Hepatocyte (in vitro differentiated cells): ENCODE data around the gene IDH1. TPM values are rescaled to one million over a fixed set of nuclear protein-coding genes. Genes with fewer than 3 reads are reported as not detected.
A peak's percentile ranks its signal among the peaks of the same experiment; 100 is the strongest.

Experiments
- DNase-seq: peaks from one replicate; pipeline ENCODE4 v3.0.0-alpha.2; 2016; ENCODE audit warnings: low spot score
- H2AFZ ChIP-seq: fragments of 200-600 bp; sonication (generic); 2 replicates; pipeline ENCODE4 v1.6.0; 2016; ENCODE audit warnings: antibody characterized with exemption, mild to moderate bottlenecking
- H3K27ac ChIP-seq: fragments of 200-600 bp; sonication (generic); 2 replicates; pipeline ENCODE4 v1.5.1; 2016; ENCODE audit warnings: mild to moderate bottlenecking
- H3K27me3 ChIP-seq: fragments of 200-600 bp; sonication (generic); 2 replicates; pipeline ENCODE4 v1.6.1; 2016
- H3K36me3 ChIP-seq: fragments of 200-600 bp; sonication (generic); replicated peaks from 2 replicates; pipeline ENCODE4 v1.5.1; 2016; ENCODE audit warnings: low read depth; ENCODE audit not compliant: insufficient read depth
- H3K4me1 ChIP-seq: fragments of 200-600 bp; sonication (generic); 2 replicates; pipeline ENCODE4 v1.5.1; 2016; ENCODE audit warnings: mild to moderate bottlenecking, moderate library complexity; ENCODE audit not compliant: insufficient read depth
- H3K4me2 ChIP-seq: fragments of 200-600 bp; sonication (generic); 2 replicates; pipeline ENCODE4 v1.6.0; 2016
- H3K4me3 ChIP-seq: fragments of 200-600 bp; sonication (generic); 2 replicates; pipeline ENCODE4 v1.5.1; 2016; ENCODE audit warnings: mild to moderate bottlenecking
- H3K79me2 ChIP-seq: fragments of 200-600 bp; sonication (generic); 2 replicates; pipeline ENCODE4 v1.6.0; 2017; ENCODE audit warnings: mild to moderate bottlenecking
- H3K9me2 ChIP-seq: fragments of 200-600 bp; sonication (generic); replicated peaks from 2 replicates; pipeline ENCODE4 v1.6.0; 2017; ENCODE audit warnings: mild to moderate bottlenecking; ENCODE audit not compliant: insufficient read depth
- H3K9me3 ChIP-seq: fragments of 200-600 bp; sonication (generic); 2 replicates; pipeline ENCODE4 v1.5.1; 2016; ENCODE audit warnings: low read depth, mild to moderate bottlenecking
- H4K20me1 ChIP-seq: fragments of 200-600 bp; sonication (generic); 2 replicates; pipeline ENCODE4 v1.6.0; 2016; ENCODE audit warnings: mild to moderate bottlenecking; ENCODE audit not compliant: insufficient read depth, poor library complexity, severe bottlenecking
- EZH2 ChIP-seq: fragments of 200-600 bp; sonication (generic); IDR thresholded peaks from 2 replicates; pipeline ENCODE4 v1.6.1; 2016; ENCODE audit warnings: antibody characterized with exemption, mild to moderate bottlenecking, borderline replicate concordance
- EZH2phosphoT487 ChIP-seq: fragments of 200-600 bp; sonication (generic); IDR thresholded peaks from one replicate; pipeline ENCODE4 v1.6.1; 2018; ENCODE audit warnings: antibody characterized with exemption, mild to moderate bottlenecking, low read depth, moderate library complexity; ENCODE audit not compliant: unreplicated experiment, severe bottlenecking
- whole genome bisulfite sequencing: methylation state at CpG from one replicate; pipeline ENCODE4 v1.1.6; 2016; ENCODE audit warnings: low lambda C conversion rate; ENCODE audit errors: missing lambda C conversion rate; 5-methylcytosine and 5-hydroxymethylcytosine counted together
- polyA plus RNA-seq: library from polyadenylated mRNA; unstranded; fragments of >200 nt; fragmentation: Nextera tagmentation; extraction: Ambion mirVana; gene quantifications from 2 replicates; pipeline ENCODE4 v1.2.1, GENCODE V29; 2016
- total RNA-seq: library from RNA; depleted of rRNA; stranded (reverse); fragments of >200 nt; gene quantifications from 2 replicates; pipeline ENCODE4 v1.2.3, GENCODE V29; 2014
- TF ChIP-seq, protein P1 (sequence below): fragments of 200-600 bp; sonication (generic); IDR thresholded peaks from 2 replicates; pipeline ENCODE4 v1.5.1; 2016; ENCODE audit warnings: antibody characterized with exemption, mild to moderate bottlenecking; ENCODE audit not compliant: poor library complexity

Gene IDH1
- total and polyA plus RNA-seq, 2 experiments from 2014 or later, result 263 to 411 TPM

DNA sequence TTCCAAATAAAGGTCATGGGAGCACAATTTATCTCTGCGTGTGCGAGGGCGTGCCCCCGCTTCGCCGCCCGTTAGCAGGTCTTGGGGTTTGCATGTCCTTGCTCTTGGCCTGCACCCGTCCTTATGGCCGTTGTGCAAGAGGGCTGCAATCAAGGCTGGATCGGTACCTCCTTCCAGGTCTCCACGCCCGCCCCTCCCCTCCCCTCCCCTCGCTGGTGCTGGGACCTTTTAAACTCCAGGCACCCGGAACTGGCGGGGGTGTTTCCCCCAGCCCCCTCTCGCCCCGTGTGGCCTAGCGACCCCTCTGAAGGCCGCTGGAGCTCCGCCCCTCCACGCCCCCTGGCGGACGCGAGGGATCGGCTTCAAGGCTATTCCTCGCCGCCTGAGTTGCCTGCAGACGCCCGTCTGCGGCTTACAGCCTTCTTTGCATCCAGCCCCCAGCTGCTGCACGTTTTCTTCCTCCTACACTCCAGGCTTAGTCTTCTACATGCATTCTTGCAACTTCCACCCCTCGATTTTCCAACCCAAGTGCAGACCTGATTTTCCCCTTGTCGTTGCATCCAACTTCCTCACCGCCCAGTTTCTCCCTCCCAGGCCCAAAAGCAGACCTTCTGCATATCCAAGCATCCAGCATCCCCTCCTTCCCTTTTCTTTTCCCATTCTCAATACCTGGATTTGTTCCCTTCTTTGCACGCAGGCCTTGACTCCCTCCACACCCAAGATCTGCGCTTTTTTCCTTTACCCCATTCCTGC is 577 bp downstream of the IDH1 start:
- Histone ChIP-seq H3K9me3 (no peaks in the 10 kb centered on the region), H3K4me1 (peaks cover 38% of the 10 kb centered on the region), H3K79me2 (peaks cover 32% of the 10 kb centered on the region), H3K27ac (peak overlapping the region; percentile 78), H2AFZ (peak overlapping the region; percentile 56), H3K4me3 (peak overlapping the region; percentile 79), H3K36me3 (no peaks in the 10 kb centered on the region), H3K9me2 (no peaks in the 10 kb centered on the region), H4K20me1 (peaks cover 7% of the 10 kb centered on the region), H3K4me2 (peak overlapping the region; percentile 90), H3K27me3 (no peaks in the 10 kb centered on the region)
- DNase-seq, result peak; percentile 92
- TF ChIP-seq EZH2phosphoT487, result no peak
- TF ChIP-seq, protein P1, sequence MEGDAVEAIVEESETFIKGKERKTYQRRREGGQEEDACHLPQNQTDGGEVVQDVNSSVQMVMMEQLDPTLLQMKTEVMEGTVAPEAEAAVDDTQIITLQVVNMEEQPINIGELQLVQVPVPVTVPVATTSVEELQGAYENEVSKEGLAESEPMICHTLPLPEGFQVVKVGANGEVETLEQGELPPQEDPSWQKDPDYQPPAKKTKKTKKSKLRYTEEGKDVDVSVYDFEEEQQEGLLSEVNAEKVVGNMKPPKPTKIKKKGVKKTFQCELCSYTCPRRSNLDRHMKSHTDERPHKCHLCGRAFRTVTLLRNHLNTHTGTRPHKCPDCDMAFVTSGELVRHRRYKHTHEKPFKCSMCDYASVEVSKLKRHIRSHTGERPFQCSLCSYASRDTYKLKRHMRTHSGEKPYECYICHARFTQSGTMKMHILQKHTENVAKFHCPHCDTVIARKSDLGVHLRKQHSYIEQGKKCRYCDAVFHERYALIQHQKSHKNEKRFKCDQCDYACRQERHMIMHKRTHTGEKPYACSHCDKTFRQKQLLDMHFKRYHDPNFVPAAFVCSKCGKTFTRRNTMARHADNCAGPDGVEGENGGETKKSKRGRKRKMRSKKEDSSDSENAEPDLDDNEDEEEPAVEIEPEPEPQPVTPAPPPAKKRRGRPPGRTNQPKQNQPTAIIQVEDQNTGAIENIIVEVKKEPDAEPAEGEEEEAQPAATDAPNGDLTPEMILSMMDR, result peak; percentile 81
- under 1% methylated on average over 28 of the region's 36 CpGs for WGBS

DNA sequence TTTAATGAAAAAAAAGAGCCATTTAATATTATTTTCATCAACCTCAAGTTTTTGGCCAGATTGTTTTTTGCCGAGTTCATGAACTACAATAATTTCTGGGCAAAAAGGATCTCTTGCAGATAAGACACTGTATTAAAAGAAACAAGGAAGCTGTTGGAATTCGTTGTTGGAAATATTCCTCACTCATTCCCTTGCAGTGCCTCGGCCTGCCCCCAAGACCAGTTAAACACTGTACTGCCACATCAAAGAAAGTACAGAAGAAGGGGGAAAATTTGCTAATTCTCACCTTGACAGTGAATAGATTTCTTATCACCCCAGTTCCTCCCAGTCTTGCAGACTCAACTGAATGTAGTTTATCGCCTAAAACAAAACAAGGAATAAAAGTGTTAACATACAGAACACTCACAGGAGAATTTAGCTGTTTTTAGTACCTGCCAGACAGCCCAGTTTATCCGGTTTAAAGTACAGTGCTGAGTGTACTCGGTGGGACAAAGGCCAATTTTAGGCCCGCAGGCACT is 1.2 kb downstream of the IDH1 start:
- H3K27me3 ChIP-seq, result no peaks in the 10 kb centered on the region
- no peaks in the 10 kb centered on the region for H3K9me2 ChIP-seq
- H3K4me2 ChIP-seq, result peak overlapping the region; percentile 90
- H3K9me3 ChIP-seq, result no peaks in the 10 kb centered on the region
- peak overlapping the region; percentile 79 for H3K4me3 ChIP-seq
- 6% methylated on average over 7 of the region's 7 CpGs for WGBS
- H3K36me3 ChIP-seq, result no peaks in the 10 kb centered on the region
- peaks cover 7% of the 10 kb centered on the region for H4K20me1 ChIP-seq
- H2AFZ ChIP-seq, result peak overlapping the region; percentile 56
- peaks cover 38% of the 10 kb centered on the region for H3K4me1 ChIP-seq
- peaks cover 32% of the 10 kb centered on the region for H3K79me2 ChIP-seq
- TF ChIP-seq, protein P1, result no peak
- TF ChIP-seq EZH2phosphoT487 (no peak), EZH2 (no peak)
- DNase-seq, result no peak
- H3K27ac ChIP-seq, result peak overlapping the region; percentile 78

DNA sequence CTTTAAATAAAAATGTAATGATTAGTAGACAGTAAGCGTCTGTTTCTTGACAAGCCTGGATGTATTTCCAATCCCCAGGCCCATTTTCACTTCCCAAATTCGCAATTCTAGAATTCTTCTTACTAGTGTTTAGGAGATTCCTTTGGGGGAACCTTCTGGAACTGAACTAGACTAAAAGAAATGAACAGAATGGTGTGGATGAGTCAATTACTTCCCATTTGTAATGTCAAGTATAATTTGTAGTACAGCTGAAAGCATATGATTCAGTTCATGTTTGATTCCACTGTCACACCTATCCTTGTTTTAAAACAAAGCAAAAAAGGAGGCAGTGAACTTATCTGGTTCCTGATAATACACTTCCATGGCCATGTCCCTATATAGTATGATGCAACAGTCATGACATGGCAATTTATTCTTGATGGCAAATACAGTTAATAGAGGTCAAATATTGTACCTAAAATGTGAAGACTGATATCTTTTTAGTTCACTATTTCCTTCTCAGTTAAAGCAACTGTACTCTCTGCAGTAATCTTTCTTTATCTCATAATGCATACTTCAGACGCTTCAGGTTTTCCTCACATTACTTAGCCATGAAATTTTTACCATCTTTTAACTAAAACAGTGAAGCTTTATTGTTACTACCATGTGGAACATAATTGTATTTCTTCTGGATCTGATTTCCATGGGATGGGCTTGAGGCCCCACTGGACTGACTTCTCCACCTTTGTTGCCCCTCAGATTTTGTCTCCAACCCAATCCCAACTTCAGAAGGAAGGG is 2.0 kb downstream of the IDH1 start:
- no peaks in the 10 kb centered on the region for H3K36me3 ChIP-seq
- peak overlapping the region; percentile 90 for H3K4me2 ChIP-seq
- H3K9me2 ChIP-seq, result no peaks in the 10 kb centered on the region
- DNase-seq, result no peak
- 67% methylated on average over 3 of the region's 3 CpGs for WGBS
- H3K27me3 ChIP-seq, result no peaks in the 10 kb centered on the region
- H3K79me2 ChIP-seq, result peaks cover 33% of the 10 kb centered on the region
- no peak overlapping the region for H2AFZ ChIP-seq
- H3K27ac ChIP-seq, result peak overlapping the region; percentile 78
- no peak for TF ChIP-seq EZH2phosphoT487
- TF ChIP-seq, protein P1, result no peak
- TF ChIP-seq EZH2, result no peak
- H3K4me3 ChIP-seq, result peak overlapping the region; percentile 79
- no peaks in the 10 kb centered on the region for H3K9me3 ChIP-seq
- peaks cover 32% of the 10 kb centered on the region for H3K4me1 ChIP-seq
- H4K20me1 ChIP-seq, result peaks cover 7% of the 10 kb centered on the region
